GM18870 (cell line): ENCODE measurements around the gene NTRK1.

Experiments
- ATAC-seq: cut with Tn5 transposase; IDR thresholded peaks from one replicate; pipeline ENCODE4 v1.9.1; 2021; ENCODE audit warnings: moderate library complexity; ENCODE audit not compliant: unreplicated experiment

The NTRK1 gene

GRCh38 chr1:156930483-156930882, 69.8 kb downstream of the NTRK1 start:
- ATAC-seq: no peak
